H1 (cell line): ENCODE data around the gene DPF3. TPM values are rescaled to one million over a fixed set of nuclear protein-coding genes. Genes with fewer than 3 reads are reported as not detected.

Experiments used
- CTCF ChIA-PET: fragments of 300-600 bp; sonication (Branson Sonifier 250); formaldehyde crosslinking; loops from one replicate; lab custom pipeline; 2021; ENCODE audit not compliant: partially characterized antibody; lab: Charles Lee
- POLR2A ChIA-PET: fragments of 300-600 bp; sonication (Branson Sonifier 250); formaldehyde crosslinking; loops from one replicate; lab custom pipeline; 2021; ENCODE audit warnings: inconsistent platforms; ENCODE audit not compliant: partially characterized antibody; lab: Charles Lee
- DNase-seq, 2 experiments: peaks; one replicate each; pipeline versions ENCODE4 v3.0.0 to v3.0.0-alpha.2; 2010 to 2022; ENCODE audit warnings: low spot score in 2 of 2, low read depth in 1 of 2, mixed read lengths in 1 of 2
- FAIRE-seq: peaks from 2 replicates; lab custom pipeline; 2011; peaks lifted over from hg19 to GRCh38; lab: Jason Lieb, UNC
- H2AFZ ChIP-seq: 2 replicates; pipeline ENCODE4 v1.8.1; 2012; ENCODE audit warnings: low read length, inconsistent platforms
- H2AK5ac ChIP-seq: 2 replicates; pipeline ENCODE4 v1.6.1; 2013; ENCODE audit warnings: low read depth, low read length
- H2BK120ac ChIP-seq: replicated peaks from 2 replicates; pipeline ENCODE3; 2013; ENCODE audit warnings: low read depth, low read length, inconsistent platforms
- H2BK12ac ChIP-seq: 2 replicates; pipeline ENCODE4 v1.6.1; 2013; ENCODE audit warnings: low read depth, low read length
- H2BK15ac ChIP-seq: 2 replicates; pipeline ENCODE4 v1.6.1; 2013; ENCODE audit warnings: low read length
- H2BK20ac ChIP-seq: 2 replicates; pipeline ENCODE4 v1.6.1; 2013; ENCODE audit warnings: low read length
- H2BK5ac ChIP-seq: 2 replicates; pipeline ENCODE4 v1.6.1; 2013; ENCODE audit warnings: low read depth, low read length
- H3K14ac ChIP-seq: 2 replicates; pipeline ENCODE4 v1.6.1; 2013; ENCODE audit warnings: inconsistent platforms; ENCODE audit not compliant: insufficient read length
- H3K18ac ChIP-seq: 2 replicates; pipeline ENCODE4 v1.6.1; 2013; ENCODE audit warnings: low read length; ENCODE audit errors: extremely low read depth
- H3K23ac ChIP-seq: 2 replicates; pipeline ENCODE4 v1.6.1; 2013; ENCODE audit warnings: inconsistent platforms; ENCODE audit not compliant: insufficient read length
- H3K23me2 ChIP-seq: 2 replicates; pipeline ENCODE4 v1.6.1; 2013; ENCODE audit warnings: low read depth, low read length
- H3K27ac ChIP-seq: 2 replicates; pipeline ENCODE4 v1.6.1; 2011; ENCODE audit warnings: low read depth, low read length, inconsistent platforms
- H3K27me3 ChIP-seq, 4 experiments: replicated peaks in 1 of 4; 1 replicate in 1 of 4; 2 replicates in 3 of 4; pipeline versions ENCODE4 v1.6.1 to v1.8.1; 2011 to 2013; ENCODE audit warnings: low read length in 3 of 4, mild to moderate bottlenecking in 3 of 4, inconsistent platforms in 2 of 4, mixed read lengths in 2 of 4, moderate library complexity in 1 of 4; ENCODE audit not compliant: control insufficient read depth in 3 of 4, insufficient read depth in 3 of 4; ENCODE audit errors: extremely low read depth in 1 of 4
- H3K36me3 ChIP-seq, 4 experiments: 2 replicates each; pipeline versions ENCODE4 v1.6.1 to v1.8.1; 2011 to 2013; ENCODE audit warnings: mild to moderate bottlenecking in 4 of 4, low read length in 3 of 4, moderate library complexity in 2 of 4, control low read depth in 1 of 4, inconsistent platforms in 1 of 4; ENCODE audit not compliant: insufficient read depth in 4 of 4, control insufficient read depth in 2 of 4
- H3K4ac ChIP-seq: replicated peaks from 2 replicates; pipeline ENCODE3; 2013; ENCODE audit warnings: low read length, low read depth, mixed read lengths, inconsistent platforms; ENCODE audit not compliant: insufficient read length
- H3K4me1 ChIP-seq, 4 experiments: replicated peaks in 1 of 4; 1 replicate in 1 of 4; 2 replicates in 3 of 4; pipeline versions ENCODE4 v1.6.1 to v1.8.1; 2011 to 2013; ENCODE audit warnings: low read length in 3 of 4, inconsistent platforms in 2 of 4, mixed read lengths in 1 of 4; ENCODE audit not compliant: insufficient read depth in 4 of 4, control insufficient read depth in 3 of 4
- H3K4me2 ChIP-seq, 2 experiments: 2 replicates each; pipeline versions ENCODE4 v1.6.1 to v1.8.1; 2011 to 2013; ENCODE audit warnings: low read depth in 2 of 2, low read length in 2 of 2, control low read depth in 1 of 2, inconsistent platforms in 1 of 2, mild to moderate bottlenecking in 1 of 2; ENCODE audit not compliant: insufficient read depth in 1 of 2
- H3K4me3 ChIP-seq, 4 experiments: fragments of 200-600, 300-600 bp in 1 of 4; sonication (generic), shearing (Covaris generic), sonication (Bioruptor Twin) in 1 of 4; 2 replicates each; pipeline versions ENCODE4 v1.5.1 to v1.8.1; 2011 to 2016; ENCODE audit warnings: low read length in 4 of 4, low read depth in 3 of 4, control low read depth in 2 of 4, inconsistent platforms in 2 of 4, mild to moderate bottlenecking in 2 of 4, mixed read lengths in 1 of 4, moderate library complexity in 1 of 4; ENCODE audit not compliant: insufficient read depth in 2 of 4; ENCODE audit errors: extremely low read depth in 1 of 4
- H3K56ac ChIP-seq: replicated peaks from 2 replicates; pipeline ENCODE3; 2013; ENCODE audit warnings: low read depth, mild to moderate bottlenecking, mixed read lengths, low read length, inconsistent platforms; ENCODE audit not compliant: insufficient read length
- H3K79me1 ChIP-seq: 2 replicates; pipeline ENCODE4 v1.6.1; 2013; ENCODE audit warnings: low read depth, low read length, control low read depth
- H3K79me2 ChIP-seq, 2 experiments: 2 replicates each; pipeline versions ENCODE4 v1.6.1 to v1.8.1; 2012 to 2013; ENCODE audit warnings: low read length in 2 of 2, mild to moderate bottlenecking in 2 of 2, inconsistent platforms in 1 of 2; ENCODE audit not compliant: insufficient read depth in 2 of 2, control insufficient read depth in 1 of 2
- H3K9ac ChIP-seq, 4 experiments: replicated peaks in 1 of 4; 1 replicate in 1 of 4; 2 replicates in 3 of 4; pipeline versions ENCODE4 v1.6.1 to v1.8.1; 2011 to 2013; ENCODE audit warnings: low read depth in 3 of 4, low read length in 3 of 4, control low read depth in 2 of 4, mild to moderate bottlenecking in 2 of 4, moderate library complexity in 2 of 4, inconsistent platforms in 1 of 4; ENCODE audit errors: extremely low read depth in 1 of 4
- H3K9me3 ChIP-seq, 2 experiments: 2 replicates each; pipeline versions ENCODE4 v1.6.1 to v1.8.1; 2012 to 2013; ENCODE audit warnings: mild to moderate bottlenecking in 2 of 2, moderate library complexity in 2 of 2, control low read depth in 1 of 2, inconsistent platforms in 1 of 2, low read depth in 1 of 2, low read length in 1 of 2, mixed read lengths in 1 of 2; ENCODE audit not compliant: insufficient read depth in 2 of 2
- H4K20me1 ChIP-seq, 2 experiments: replicated peaks in 1 of 2; 2 replicates each; pipeline versions ENCODE3 to v1.8.1; 2011 to 2013; ENCODE audit warnings: inconsistent platforms in 2 of 2, low read length in 2 of 2, mild to moderate bottlenecking in 1 of 2; ENCODE audit not compliant: insufficient read depth in 2 of 2, control insufficient read depth in 1 of 2
- H4K5ac ChIP-seq: 2 replicates; pipeline ENCODE4 v1.6.1; 2013; ENCODE audit warnings: low read length, low read depth, mixed read lengths, inconsistent platforms; ENCODE audit not compliant: insufficient read length
- H4K8ac ChIP-seq: 2 replicates; pipeline ENCODE4 v1.8.0; 2013; ENCODE audit warnings: mild to moderate bottlenecking, moderate library complexity, low read length, inconsistent platforms; ENCODE audit not compliant: insufficient read depth; ENCODE audit errors: extremely low read depth
- H4K91ac ChIP-seq: replicated peaks from 2 replicates; pipeline ENCODE3; 2013; ENCODE audit warnings: low read length, mixed read lengths, inconsistent platforms; ENCODE audit not compliant: insufficient read length
- CBX8 ChIP-seq: fragments of 300-800, 300-1000 bp; sonication (generic); IDR thresholded peaks from 2 replicates; pipeline ENCODE4 v1.7.1; 2016; ENCODE audit warnings: low read depth, low read length, borderline replicate concordance
- CEBPB ChIP-seq: IDR thresholded peaks from 2 replicates; pipeline ENCODE4 v1.6.1; 2012; ENCODE audit warnings: low read depth, low read length
- CHD1 ChIP-seq: IDR thresholded peaks from 2 replicates; pipeline ENCODE4 v1.6.1; 2012; ENCODE audit warnings: low read depth, low read length, improper control_type of control experiment
- GTF2F1 ChIP-seq: IDR thresholded peaks from 2 replicates; pipeline ENCODE4 v1.6.1; 2012; ENCODE audit warnings: low read depth, low read length, improper control_type of control experiment, borderline replicate concordance
- JUN ChIP-seq: IDR thresholded peaks from 2 replicates; pipeline ENCODE4 v1.6.1; 2011; ENCODE audit warnings: low read depth, mild to moderate bottlenecking, improper control_type of control experiment, low read length
- PHF8 ChIP-seq: fragments of 200-600 bp; sonication (generic); conservative IDR thresholded peaks from 2 replicates; pipeline ENCODE4 v1.7.1; 2012; ENCODE audit warnings: low read depth, mild to moderate bottlenecking, inconsistent platforms, low read length, moderate library complexity
- POU5F1 ChIP-seq: IDR thresholded peaks from 2 replicates; pipeline ENCODE4 v1.6.1; 2011; ENCODE audit warnings: low read depth, mild to moderate bottlenecking, low read length, moderate library complexity
- RAD21 ChIP-seq, 2 experiments: IDR thresholded peaks in 1 of 2; conservative IDR thresholded peaks in 1 of 2; 2 replicates each; pipeline ENCODE4 v1.6.1; 2011; ENCODE audit warnings: low read depth in 2 of 2, low read length in 2 of 2, improper control_type of control experiment in 1 of 2, inconsistent platforms in 1 of 2, mild to moderate bottlenecking in 1 of 2, moderate library complexity in 1 of 2
- RXRA ChIP-seq: IDR thresholded peaks from 2 replicates; pipeline ENCODE4 v1.6.1; 2011; ENCODE audit warnings: low read depth, mild to moderate bottlenecking, low read length, moderate library complexity; ENCODE audit not compliant: insufficient read depth
- SP2 ChIP-seq: IDR thresholded peaks from 2 replicates; pipeline ENCODE4 v1.6.1; 2012; ENCODE audit warnings: mild to moderate bottlenecking, low read length, inconsistent platforms
- SRF ChIP-seq: IDR thresholded peaks from 2 replicates; pipeline ENCODE4 v1.6.1; 2011; ENCODE audit warnings: mild to moderate bottlenecking, low read depth, low read length, moderate library complexity
- TEAD4 ChIP-seq: IDR thresholded peaks from 2 replicates; pipeline ENCODE4 v1.6.1; 2012; ENCODE audit warnings: low read depth, low read length, inconsistent platforms, mixed read lengths
- WGBS, 2 experiments: shearing (Covaris generic) in 1 of 2; methylation state at CpG; one replicate each; pipeline versions ENCODE4 v1.1.6 to v1.1.7; 2013 to 2015; ENCODE audit warnings: low lambda C conversion rate in 2 of 2, mixed read lengths in 2 of 2, inconsistent platforms in 1 of 2, low coverage in 1 of 2, missing lambda C conversion rate in 1 of 2; ENCODE audit not compliant: insufficient replicate concordance in 2 of 2, insufficient coverage in 1 of 2, insufficient read length in 1 of 2; ENCODE audit errors: extremely low coverage in 1 of 2, missing lambda C conversion rate in 1 of 2; 5-methylcytosine and 5-hydroxymethylcytosine counted together
- polyA plus RNA-seq, 7 experiments: library from polyadenylated mRNA; depleted of rRNA in 3 of 7; stranded (reverse) in 5 of 7; unstranded in 2 of 7; fragments of >200 nt in 5 of 7; fragments of 200-250 nt in 2 of 7; gene quantifications; 1 replicate in 5 of 7; 2 replicates in 1 of 7; 4 replicates in 1 of 7; pipeline versions ENCODE4 v1.2.1 to v1.2.3, GENCODE V29; 2011 to 2013; ENCODE audit warnings: missing spikeins in 2 of 7, mixed read lengths in 2 of 7
- total RNA-seq: library from RNA; stranded (reverse); fragmentation: NEBNext Ultra II Directional; extraction: Animal tissue kit (Norgen Biotek cat#: 25700); gene quantifications from 2 replicates; pipeline ENCODE4 v1.2.1, GENCODE V29; 2021
- TF ChIP-seq, protein P1 (sequence below): IDR thresholded peaks from 2 replicates; pipeline ENCODE4 v1.6.1; 2011; ENCODE audit warnings: low read depth, mild to moderate bottlenecking, low read length; ENCODE audit not compliant: insufficient read depth

The DPF3 gene
- total and polyA plus RNA-seq, 2 of the 8 experiments (the other 6 are each of a cell fraction or from before 2014, with no cell fraction given) = 0.19 TPM; not detected in 1

DNA sequence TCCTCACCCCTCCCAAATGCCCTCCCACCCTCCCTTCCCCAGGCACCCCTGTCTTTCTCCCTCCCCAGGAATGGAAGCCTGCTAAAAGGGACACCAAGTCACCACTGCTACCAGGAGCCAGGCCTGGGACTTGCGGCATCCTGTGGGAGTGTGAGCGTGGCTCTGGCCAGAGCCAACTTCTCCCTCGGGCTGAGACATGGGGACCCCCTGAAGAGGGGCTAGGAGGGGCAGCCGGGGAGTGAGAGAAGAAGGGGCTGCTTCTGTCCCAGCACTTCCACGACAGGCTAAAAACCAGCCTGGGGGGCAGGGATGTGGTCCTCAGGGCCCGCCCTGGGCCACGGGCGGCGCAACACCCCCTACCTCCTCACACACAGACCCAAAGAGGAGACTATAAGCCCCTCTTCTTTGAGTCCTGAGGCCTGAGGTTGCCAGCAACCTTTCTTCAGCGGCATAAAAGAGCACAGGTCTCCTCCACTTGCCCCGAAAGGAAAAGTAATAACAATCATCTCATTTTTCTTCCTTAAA lies 278.9 kb downstream of the DPF3 start:
- no peak overlapping the region for H3K27ac ChIP-seq
- no peak overlapping the region for H3K23ac ChIP-seq
- 77% methylated on average over 9 of the region's 11 CpGs; no CpG with 5 or more reads in 1 of the 2 experiments for WGBS, 2 experiments
- no peaks in the 10 kb centered on the region for H3K9me3 ChIP-seq
- no peak overlapping the region for H3K4me3 ChIP-seq
- no peak overlapping the region for H3K4ac ChIP-seq
- H4K20me1 ChIP-seq = no peaks in the 10 kb centered on the region
- no peak overlapping the region for H2BK12ac ChIP-seq
- no peaks in the 10 kb centered on the region for H3K79me1 ChIP-seq
- no peak overlapping the region for H3K56ac ChIP-seq
- H4K91ac ChIP-seq = no peak overlapping the region
- POLR2A ChIA-PET = no interaction called here
- no peak overlapping the region for H3K18ac ChIP-seq
- no peak overlapping the region for H4K5ac ChIP-seq
- H2BK5ac ChIP-seq = no peak overlapping the region
- FAIRE-seq = no peak
- no peak overlapping the region for H4K8ac ChIP-seq
- peak in 1 of 2 experiments; percentile 33 for DNase-seq
- H3K14ac ChIP-seq = no peak overlapping the region
- H3K27me3 ChIP-seq = no peaks in the 10 kb centered on the region; a peak in 1 of 7 replicates
- H3K79me2 ChIP-seq = no peaks in the 10 kb centered on the region
- H3K4me1 ChIP-seq = peaks cover 0 to 4% (median 2%) of the 10 kb centered on the region in 4 experiments; a peak in 3 of 7 replicates
- no peaks in the 10 kb centered on the region for H3K23me2 ChIP-seq
- no peaks in the 10 kb centered on the region for H3K36me3 ChIP-seq
- no peak overlapping the region for H2BK120ac ChIP-seq
- CTCF ChIA-PET = no interaction called here
- H3K9ac ChIP-seq = no peak overlapping the region
- no peak overlapping the region for H2AFZ ChIP-seq
- H3K4me2 ChIP-seq = no peak overlapping the region
- no peak overlapping the region for H2BK20ac ChIP-seq
- no peak overlapping the region for H2BK15ac ChIP-seq
- no peak overlapping the region for H2AK5ac ChIP-seq
- TF ChIP-seq PHF8 = no peak
- TF ChIP-seq SP2 = no peak
- TF ChIP-seq POU5F1 = no peak
- no peak for TF ChIP-seq CBX8
- no peak for TF ChIP-seq RAD21 (IDR thresholded peaks at IDR 0.05 in 1 of 2, conservative IDR thresholded peaks at IDR 0.05 in 1 of 2; ENCODE audit: low read depth in 2 of 2, low read length in 2 of 2)
- no peak for TF ChIP-seq GTF2F1
- no peak for TF ChIP-seq JUN
- no peak for TF ChIP-seq RXRA
- no peak for TF ChIP-seq CEBPB
- TF ChIP-seq CHD1 = no peak
- TF ChIP-seq, protein P1, sequence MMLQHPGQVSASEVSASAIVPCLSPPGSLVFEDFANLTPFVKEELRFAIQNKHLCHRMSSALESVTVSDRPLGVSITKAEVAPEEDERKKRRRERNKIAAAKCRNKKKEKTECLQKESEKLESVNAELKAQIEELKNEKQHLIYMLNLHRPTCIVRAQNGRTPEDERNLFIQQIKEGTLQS = no peak
- TF ChIP-seq SRF = no peak
- no peak for TF ChIP-seq TEAD4
